GM21515 (cell line): ENCODE results near the gene NSMCE4A.
"Not testable (repeated sequence)": the region's sequence is repeated elsewhere in the genome, so short reads cannot be mapped to it uniquely, and the experiment has no call there.

Experiments
- ATAC-seq: cut with Tn5 transposase; IDR thresholded peaks from one replicate; pipeline ENCODE4 v1.9.1; 2021; ENCODE audit not compliant: unreplicated experiment

The NSMCE4A gene

GRCh38 chr10:121990015-121990677, 15.1 kb upstream of the NSMCE4A start:
- ATAC-seq = no peak

- ATAC-seq = no peak
Observed at GRCh38 chr10:121988361-121989324, 13.6 kb upstream of the NSMCE4A start, which contains the start of gene TACC2. TACC2 (plus strand) TSS chr10:121989163; CDS start chr10:122021982, 32,819 bp downstream.

GRCh38 chr10:121984463-121984862, 9.4 kb upstream of the NSMCE4A start:
- no peak for ATAC-seq

- no peak for ATAC-seq
Observed at GRCh38 chr10:121983852-121984251, 8.8 kb upstream of the NSMCE4A start.

- no peak for ATAC-seq
Observed at GRCh38 chr10:121981346-121981745, 6.3 kb upstream of the NSMCE4A start.

- no peak for ATAC-seq
Observed at GRCh38 chr10:121978511-121978910, 3.5 kb upstream of the NSMCE4A start.

GRCh38 chr10:121976607-121977006, 1.6 kb upstream of the NSMCE4A start:
- ATAC-seq = no peak

GRCh38 chr10:121975295-121976086, 474 bp upstream of the NSMCE4A start:
- ATAC-seq = peak; percentile 16

- ATAC-seq = no peak
Observed at GRCh38 chr10:121974019-121974534, 940 bp downstream of the NSMCE4A start.

- not testable (repeated sequence) for ATAC-seq
Observed at GRCh38 chr10:121969086-121969485, 5.9 kb downstream of the NSMCE4A start.

- ATAC-seq = no peak
Observed at GRCh38 chr10:121965996-121966395, 9.0 kb downstream of the NSMCE4A start.

GRCh38 chr10:121961456-121961855, 13.6 kb downstream of the NSMCE4A start:
- ATAC-seq = no peak

GRCh38 chr10:121959671-121960070, 15.3 kb downstream of the NSMCE4A start:
- ATAC-seq = no peak

- no peak for ATAC-seq
Observed at GRCh38 chr10:121956111-121957061, 18.6 kb downstream of the NSMCE4A start.

GRCh38 chr10:121952226-121952625, 22.8 kb downstream of the NSMCE4A start:
- ATAC-seq = no peak

- no peak for ATAC-seq
Observed at GRCh38 chr10:121949451-121949850, 25.6 kb downstream of the NSMCE4A start.

GRCh38 chr10:121949049-121949448, 26.0 kb downstream of the NSMCE4A start:
- ATAC-seq = no peak

GRCh38 chr10:121947343-121948330, 27.4 kb downstream of the NSMCE4A start:
- ATAC-seq = no peak
